ENCODE results near the gene PLA2G6.

The PLA2G6 gene

DNA sequence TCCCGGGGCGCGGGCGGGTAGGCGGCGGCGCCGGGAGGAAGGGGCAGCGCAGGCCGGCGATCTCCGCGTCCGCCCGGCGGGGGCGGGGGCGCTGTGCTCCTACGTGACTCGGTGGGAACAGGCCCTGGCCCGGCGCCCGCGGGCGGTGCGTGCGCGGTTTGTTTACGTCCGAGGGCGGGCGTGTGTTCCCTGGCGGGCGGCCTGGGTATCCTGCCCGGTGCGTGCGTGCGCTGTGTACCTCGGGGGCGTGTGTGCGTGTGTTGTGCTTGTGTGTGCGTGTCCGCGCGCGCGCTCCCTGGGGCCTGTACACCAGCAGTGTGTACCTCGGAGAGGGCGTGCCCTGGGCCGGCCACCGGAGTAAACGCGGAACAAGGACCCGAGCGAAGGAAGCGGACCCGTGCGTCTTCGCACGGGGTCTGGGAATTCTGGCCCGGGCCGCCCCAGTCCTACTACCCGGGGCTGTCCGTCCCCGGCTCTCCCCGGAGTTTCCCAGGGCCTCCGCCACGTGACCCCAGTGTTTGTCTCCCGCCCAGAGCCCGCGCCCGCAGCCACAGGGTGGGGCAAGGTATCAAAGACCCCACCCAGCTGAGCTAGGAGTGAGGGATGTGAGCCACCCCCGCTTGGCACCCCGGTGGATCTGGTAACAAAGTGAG lies 20.9 kb upstream of the PLA2G6 start:
- Histone ChIP-seq H3K36me3 (ENCODE audit: control insufficient read depth, insufficient read depth, low read length) (peaks cover 7% of the 10 kb centered on the region), H3K4me3 (ENCODE audit: extremely low read depth, insufficient read depth, low read length, poor library complexity, severe bottlenecking) (peak overlapping the region; percentile 80), H3K4me1 (ENCODE audit: control insufficient read depth, insufficient read depth, low read length, poor library complexity, severe bottlenecking) (peaks cover 28% of the 10 kb centered on the region), H3K27ac (ENCODE audit: low read depth, low read length, severe bottlenecking) (peak overlapping the region; percentile 100), H3K9me3 (ENCODE audit: control insufficient read depth, low read length) (no peaks in the 10 kb centered on the region)
- 0 to 1% methylated on average over 27 to 35 of the region's 74 CpGs for WGBS, 2 experiments (ENCODE audit: insufficient coverage in 2 of 2)

DNA sequence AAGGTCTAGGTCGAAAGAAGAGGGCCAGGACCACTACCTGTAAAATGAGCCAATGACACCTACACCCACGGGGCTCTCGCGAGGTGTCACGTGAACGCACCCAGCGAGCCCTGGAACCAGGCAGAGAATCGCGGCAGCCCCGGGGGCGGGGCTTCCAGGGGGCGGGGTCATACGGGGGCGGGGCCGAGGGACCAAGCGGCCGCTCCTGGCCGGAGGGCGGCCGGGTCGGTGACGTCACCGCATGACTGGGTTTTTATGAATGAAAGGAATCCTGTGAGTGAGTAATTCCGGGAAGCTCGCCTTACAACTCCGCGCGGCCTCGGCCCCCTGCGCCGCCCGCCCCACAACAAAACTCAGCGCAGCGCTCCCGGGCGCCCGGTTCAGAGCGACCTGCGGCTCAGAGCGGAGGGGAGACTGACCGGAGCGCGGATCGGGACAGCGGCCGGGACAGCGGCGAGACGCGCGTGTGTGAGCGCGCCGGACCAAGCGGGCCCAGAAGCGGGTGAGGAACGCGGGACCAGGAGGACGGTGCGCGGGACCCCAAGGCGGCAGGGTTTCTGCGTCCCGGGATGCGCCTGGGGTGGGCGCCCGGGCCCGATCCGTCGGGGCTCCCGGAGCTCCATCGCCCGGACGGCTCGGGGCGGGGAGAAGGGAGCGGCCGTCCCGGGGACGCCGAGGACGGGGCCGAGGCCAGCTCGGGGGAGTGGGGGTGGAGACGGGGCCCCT lies 20.2 kb upstream of the PLA2G6 start, which contains the start of gene MAFF:
Gene MAFF (plus strand): TSS at position 284 of the 726 bp plus-strand sequence. CDS start 11,860 bp downstream, outside the sequence.
- peak within 1 kb of the TSS; percentile 80 for H3K4me3 ChIP-seq (ENCODE audit: extremely low read depth, insufficient read depth, low read length, poor library complexity, severe bottlenecking)
- WGBS, 2 experiments (ENCODE audit: insufficient coverage in 2 of 2), result 0% methylated on average over 46 to 53 of the region's 85 CpGs
- H3K4me1 ChIP-seq (ENCODE audit: control insufficient read depth, insufficient read depth, low read length, poor library complexity, severe bottlenecking), result peaks cover 28% of the 10 kb centered on the region
- H3K9me3 ChIP-seq (ENCODE audit: control insufficient read depth, low read length), result no peaks in the 10 kb centered on the region
- peak within 1 kb of the TSS; percentile 100 for H3K27ac ChIP-seq (ENCODE audit: low read depth, low read length, severe bottlenecking)
- peaks cover 6% of the 10 kb centered on the region for H3K36me3 ChIP-seq (ENCODE audit: control insufficient read depth, insufficient read depth, low read length)

DNA sequence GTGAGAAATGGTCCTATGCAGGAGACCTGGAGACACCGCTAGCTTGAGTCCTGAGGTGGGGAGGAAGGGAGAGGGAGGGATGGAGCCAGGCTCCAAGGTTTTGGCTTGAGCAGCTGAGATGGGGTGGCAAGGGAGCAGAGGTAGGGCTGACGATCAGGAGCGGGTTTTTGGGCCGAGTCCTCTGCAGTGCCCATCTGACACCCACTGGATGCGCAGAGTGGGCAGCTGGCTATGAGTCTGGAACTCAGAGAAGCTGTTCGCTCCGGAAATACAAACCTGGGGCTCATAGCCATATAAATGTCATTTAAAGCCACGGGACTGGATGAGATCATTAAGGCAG lies 19.7 kb upstream of the PLA2G6 start:
- Histone ChIP-seq H3K36me3 (ENCODE audit: control insufficient read depth, insufficient read depth, low read length) (peaks cover 6% of the 10 kb centered on the region), H3K27ac (ENCODE audit: low read depth, low read length, severe bottlenecking) (no peak overlapping the region), H3K4me1 (ENCODE audit: control insufficient read depth, insufficient read depth, low read length, poor library complexity, severe bottlenecking) (peaks cover 28% of the 10 kb centered on the region), H3K4me3 (ENCODE audit: extremely low read depth, insufficient read depth, low read length, poor library complexity, severe bottlenecking) (peak overlapping the region; percentile 80), H3K9me3 (ENCODE audit: control insufficient read depth, low read length) (no peaks in the 10 kb centered on the region)
- 23 to 38% methylated on average over 7 of the region's 8 CpGs for WGBS, 2 experiments (ENCODE audit: insufficient coverage in 2 of 2)

- H3K4me1 ChIP-seq (ENCODE audit: control insufficient read depth, insufficient read depth, low read length, poor library complexity, severe bottlenecking), result peaks cover 20% of the 10 kb centered on the region
- no peaks in the 10 kb centered on the region for H3K36me3 ChIP-seq (ENCODE audit: control insufficient read depth, insufficient read depth, low read length)
- no peaks in the 10 kb centered on the region for H3K9me3 ChIP-seq (ENCODE audit: control insufficient read depth, low read length)
- 89 to 94% methylated on average over 9 to 10 of the region's 10 CpGs for WGBS, 2 experiments (ENCODE audit: insufficient coverage in 2 of 2)
- H3K27ac ChIP-seq (ENCODE audit: low read depth, low read length, severe bottlenecking), result no peak overlapping the region
- no peak overlapping the region for H3K4me3 ChIP-seq (ENCODE audit: extremely low read depth, insufficient read depth, low read length, poor library complexity, severe bottlenecking)
Observed at GRCh38 chr22:38199826-38200559, 18.4 kb upstream of the PLA2G6 start.

DNA sequence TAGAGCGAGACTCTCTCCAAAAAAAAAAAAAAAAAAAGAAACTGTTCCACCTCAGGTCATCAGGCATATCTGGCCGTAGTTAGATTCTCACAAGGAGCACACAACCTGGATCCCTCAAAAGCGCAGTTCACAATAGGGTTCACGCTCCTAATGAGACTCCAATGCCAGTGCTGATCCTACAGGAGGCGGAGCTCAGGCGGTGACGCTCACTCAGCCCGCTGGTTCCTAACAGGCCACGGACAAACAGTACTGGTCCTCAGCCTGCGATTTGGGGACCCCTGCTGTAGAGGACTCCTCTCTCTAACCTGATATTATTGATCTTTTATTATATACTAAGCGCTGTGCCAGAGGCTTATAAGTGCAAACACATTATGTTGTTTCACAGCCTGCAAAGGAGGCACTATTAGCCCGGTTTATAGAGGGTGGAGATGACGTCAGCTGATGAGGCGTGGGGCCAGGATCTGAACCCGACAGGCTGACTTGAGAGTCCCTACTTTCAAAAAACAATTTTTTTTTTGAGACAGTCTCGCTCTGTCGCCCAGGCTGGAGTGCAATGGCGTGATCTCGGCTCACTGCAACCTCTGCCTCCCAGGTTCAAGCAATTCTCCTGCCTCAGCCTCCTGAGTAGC lies 15.3 kb upstream of the PLA2G6 start:
- Histone ChIP-seq H3K27ac (ENCODE audit: low read depth, low read length, severe bottlenecking) (no peak overlapping the region), H3K4me3 (ENCODE audit: extremely low read depth, insufficient read depth, low read length, poor library complexity, severe bottlenecking) (no peak overlapping the region), H3K36me3 (ENCODE audit: control insufficient read depth, insufficient read depth, low read length) (no peaks in the 10 kb centered on the region), H3K4me1 (ENCODE audit: control insufficient read depth, insufficient read depth, low read length, poor library complexity, severe bottlenecking) (peaks cover 6% of the 10 kb centered on the region), H3K9me3 (ENCODE audit: control insufficient read depth, low read length) (no peaks in the 10 kb centered on the region)
- WGBS, 2 experiments (ENCODE audit: insufficient coverage in 2 of 2), result 85 to 92% methylated on average over 10 to 13 of the region's 19 CpGs

GRCh38 chr22:38193580-38193979 lies 11.9 kb upstream of the PLA2G6 start:
- H3K27ac ChIP-seq (ENCODE audit: low read depth, low read length, severe bottlenecking), result no peak overlapping the region
- H3K4me3 ChIP-seq (ENCODE audit: extremely low read depth, insufficient read depth, low read length, poor library complexity, severe bottlenecking), result no peak overlapping the region
- H3K9me3 ChIP-seq (ENCODE audit: control insufficient read depth, low read length), result no peaks in the 10 kb centered on the region
- H3K36me3 ChIP-seq (ENCODE audit: control insufficient read depth, insufficient read depth, low read length), result no peaks in the 10 kb centered on the region
- peaks cover 3% of the 10 kb centered on the region for H3K4me1 ChIP-seq (ENCODE audit: control insufficient read depth, insufficient read depth, low read length, poor library complexity, severe bottlenecking)
- 88 to 94% methylated on average over 1 to 6 of the region's 6 CpGs for WGBS, 2 experiments (ENCODE audit: insufficient coverage in 2 of 2)

GRCh38 chr22:38192475-38192863 lies 10.8 kb upstream of the PLA2G6 start:
- no peaks in the 10 kb centered on the region for H3K36me3 ChIP-seq (ENCODE audit: control insufficient read depth, insufficient read depth, low read length)
- no peaks in the 10 kb centered on the region for H3K9me3 ChIP-seq (ENCODE audit: control insufficient read depth, low read length)
- no peak overlapping the region for H3K4me3 ChIP-seq (ENCODE audit: extremely low read depth, insufficient read depth, low read length, poor library complexity, severe bottlenecking)
- no peak overlapping the region for H3K27ac ChIP-seq (ENCODE audit: low read depth, low read length, severe bottlenecking)
- 80 to 100% methylated on average over 3 of the region's 3 CpGs for WGBS, 2 experiments (ENCODE audit: insufficient coverage in 2 of 2)
- H3K4me1 ChIP-seq (ENCODE audit: control insufficient read depth, insufficient read depth, low read length, poor library complexity, severe bottlenecking), result peaks cover 3% of the 10 kb centered on the region

- Histone ChIP-seq H3K36me3 (ENCODE audit: control insufficient read depth, insufficient read depth, low read length) (no peaks in the 10 kb centered on the region), H3K4me1 (ENCODE audit: control insufficient read depth, insufficient read depth, low read length, poor library complexity, severe bottlenecking) (peaks cover 3% of the 10 kb centered on the region), H3K9me3 (ENCODE audit: control insufficient read depth, low read length) (no peaks in the 10 kb centered on the region), H3K27ac (ENCODE audit: low read depth, low read length, severe bottlenecking) (peak overlapping the region; percentile 2), H3K4me3 (ENCODE audit: extremely low read depth, insufficient read depth, low read length, poor library complexity, severe bottlenecking) (no peak overlapping the region)
- WGBS, 2 experiments (ENCODE audit: insufficient coverage in 2 of 2), result 89 to 92% methylated on average over 9 to 10 of the region's 10 CpGs
Observed at GRCh38 chr22:38191731-38192474, 10.3 kb upstream of the PLA2G6 start.

DNA sequence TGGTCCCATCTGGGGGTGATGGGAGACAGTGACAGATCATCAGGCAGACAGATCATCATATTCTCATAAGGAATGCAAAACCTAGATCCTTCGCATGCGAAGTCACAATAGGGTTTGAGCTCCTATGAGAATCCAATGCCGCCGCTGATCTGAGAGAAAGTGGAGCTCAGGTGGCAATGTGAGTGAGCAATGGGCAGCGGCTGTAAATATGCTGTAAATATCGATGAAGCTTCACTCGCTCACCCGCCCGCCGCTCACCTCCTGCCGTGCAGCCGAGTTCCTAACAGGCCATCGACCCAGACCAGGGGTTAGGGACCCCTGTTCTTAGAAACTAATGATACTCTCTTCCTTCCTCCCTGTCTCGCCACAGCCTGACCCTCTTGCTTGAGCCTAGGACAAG lies 9.4 kb upstream of the PLA2G6 start:
- 90 to 98% methylated on average over 6 to 14 of the region's 14 CpGs for WGBS, 2 experiments (ENCODE audit: insufficient coverage in 2 of 2)
- no peak overlapping the region for H3K27ac ChIP-seq (ENCODE audit: low read depth, low read length, severe bottlenecking)

DNA sequence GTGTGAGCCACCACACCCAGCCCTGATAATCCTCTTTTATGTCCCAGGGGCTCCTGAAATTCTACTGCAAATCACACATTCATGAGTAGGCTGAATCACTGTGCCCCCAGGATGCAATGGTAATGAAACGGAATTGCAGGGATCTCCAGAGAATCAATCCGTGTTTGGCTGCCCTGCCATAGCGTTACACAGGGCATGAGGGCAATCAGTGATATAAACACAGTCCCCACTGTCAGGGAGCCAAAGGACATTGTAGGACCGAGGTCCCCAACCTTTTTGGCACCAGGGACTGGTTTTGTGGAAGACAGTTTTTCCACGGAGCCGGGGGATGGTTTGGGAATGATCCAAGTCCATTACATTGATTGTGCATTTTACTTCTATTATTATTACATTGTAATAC lies 9.0 kb upstream of the PLA2G6 start:
- H3K4me3 ChIP-seq (ENCODE audit: extremely low read depth, insufficient read depth, low read length, poor library complexity, severe bottlenecking), result no peak overlapping the region
- no peak overlapping the region for H3K27ac ChIP-seq (ENCODE audit: low read depth, low read length, severe bottlenecking)
- no peaks in the 10 kb centered on the region for H3K36me3 ChIP-seq (ENCODE audit: control insufficient read depth, insufficient read depth, low read length)
- H3K9me3 ChIP-seq (ENCODE audit: control insufficient read depth, low read length), result no peaks in the 10 kb centered on the region
- 77 to 93% methylated on average over 3 to 4 of the region's 6 CpGs for WGBS, 2 experiments (ENCODE audit: insufficient coverage in 2 of 2)
- H3K4me1 ChIP-seq (ENCODE audit: control insufficient read depth, insufficient read depth, low read length, poor library complexity, severe bottlenecking), result peaks cover 7% of the 10 kb centered on the region

More for the DNA sequence above, 9.4 kb upstream of the PLA2G6 start:
- no peaks in the 10 kb centered on the region for H3K9me3 ChIP-seq (ENCODE audit: control insufficient read depth, low read length)
- H3K36me3 ChIP-seq (ENCODE audit: control insufficient read depth, insufficient read depth, low read length), result no peaks in the 10 kb centered on the region
- peaks cover 7% of the 10 kb centered on the region for H3K4me1 ChIP-seq (ENCODE audit: control insufficient read depth, insufficient read depth, low read length, poor library complexity, severe bottlenecking)
- H3K4me3 ChIP-seq (ENCODE audit: extremely low read depth, insufficient read depth, low read length, poor library complexity, severe bottlenecking), result no peak overlapping the region

Measured in mesodermal cell (in vitro differentiated cells).